Hepatic stellate cell (primary cell): ENCODE results near the gene ZC3H8.

Experiments
- DNase-seq: peaks from one replicate; pipeline ENCODE4 v3.0.0; 2011; ENCODE audit warnings: low spot score

The ZC3H8 gene

GRCh38 chr2:112195167-112195766, 59.6 kb downstream of the ZC3H8 start:
- DNase-seq = no peak

- no peak for DNase-seq
These were observed 60.4 kb downstream of the ZC3H8 start for GRCh38 chr2:112194482-112194881.

GRCh38 chr2:112194028-112194427, 60.8 kb downstream of the ZC3H8 start:
- no peak for DNase-seq

GRCh38 chr2:112189001-112189556, 65.8 kb downstream of the ZC3H8 start:
- DNase-seq = no peak

- no peak for DNase-seq
These were observed 66.8 kb downstream of the ZC3H8 start for GRCh38 chr2:112187805-112188596.

- DNase-seq = no peak
These were observed 67.7 kb downstream of the ZC3H8 start for GRCh38 chr2:112187046-112187715.

GRCh38 chr2:112185131-112185530, 69.7 kb downstream of the ZC3H8 start:
- DNase-seq = no peak

GRCh38 chr2:112184121-112184520, 70.7 kb downstream of the ZC3H8 start:
- DNase-seq = no peak

GRCh38 chr2:112183327-112184025, 71.4 kb downstream of the ZC3H8 start:
- no peak for DNase-seq

- DNase-seq = no peak
These were observed 72.2 kb downstream of the ZC3H8 start for GRCh38 chr2:112182581-112183034.

- DNase-seq = no peak
These were observed 73.1 kb downstream of the ZC3H8 start for GRCh38 chr2:112181571-112182290.

- DNase-seq = no peak
These were observed 78.8 kb downstream of the ZC3H8 start for GRCh38 chr2:112175958-112176573.

- DNase-seq = no peak
These were observed 79.5 kb downstream of the ZC3H8 start for GRCh38 chr2:112175333-112175732.

GRCh38 chr2:112174383-112174782, 80.5 kb downstream of the ZC3H8 start:
- DNase-seq = no peak

- DNase-seq = no peak
These were observed 81.1 kb downstream of the ZC3H8 start for GRCh38 chr2:112173646-112174319.

GRCh38 chr2:112170495-112170894, 84.3 kb downstream of the ZC3H8 start:
- no peak for DNase-seq

GRCh38 chr2:112168422-112169124, 86.3 kb downstream of the ZC3H8 start:
- DNase-seq = no peak

GRCh38 chr2:112166806-112167499, 87.9 kb downstream of the ZC3H8 start:
- DNase-seq = no peak

- DNase-seq = no peak
These were observed 89.5 kb downstream of the ZC3H8 start for GRCh38 chr2:112165296-112165695.
